GM23338 (cell line): ENCODE measurements around the gene C11orf71.

Source experiments
- CREB1 ChIP-seq: fragments of 250-450 bp; sonication (Bioruptor Pico); IDR thresholded peaks from 2 replicates; pipeline ENCODE4 v1.5.0; 2020; ENCODE audit warnings: low read depth, mild to moderate bottlenecking, moderate library complexity
- CTCF ChIP-seq, 2 experiments: fragments of 200-600 bp in 1 of 2; sonication (generic) in 1 of 2; conservative IDR thresholded peaks; 2 replicates each; pipeline versions ENCODE4 v1.5.1 to v1.6.1; 2016 to 2017; ENCODE audit warnings: antibody characterized with exemption in 2 of 2, low read depth in 2 of 2, mild to moderate bottlenecking in 2 of 2, moderate library complexity in 1 of 2
- ETS1 ChIP-seq: IDR thresholded peaks from 2 replicates; pipeline ENCODE4 v1.6.1; 2016; ENCODE audit warnings: antibody characterized with exemption
- EZH2 ChIP-seq: fragments of 200-600 bp; sonication (generic); IDR thresholded peaks from one replicate; pipeline ENCODE4 v1.8.0; 2017; ENCODE audit warnings: antibody characterized with exemption, mild to moderate bottlenecking, low read depth; ENCODE audit not compliant: unreplicated experiment
- EZH2phosphoT487 ChIP-seq: fragments of 200-600 bp; sonication (generic); IDR thresholded peaks from one replicate; pipeline ENCODE4 v1.8.1; 2018; ENCODE audit warnings: antibody characterized with exemption; ENCODE audit not compliant: unreplicated experiment
- JUNB ChIP-seq: IDR thresholded peaks from one replicate; pipeline ENCODE4 v1.6.1; 2016; ENCODE audit warnings: antibody characterized with exemption; ENCODE audit not compliant: unreplicated experiment
- NANOG ChIP-seq: IDR thresholded peaks from 2 replicates; pipeline ENCODE4 v1.6.1; 2016; ENCODE audit warnings: antibody characterized with exemption, borderline replicate concordance
- POLR2AphosphoS5 ChIP-seq: IDR thresholded peaks from 2 replicates; pipeline ENCODE4 v1.6.1; 2016; ENCODE audit warnings: antibody characterized with exemption, low read depth
- REST ChIP-seq: IDR thresholded peaks from one replicate; pipeline ENCODE4 v1.6.1; 2018; ENCODE audit warnings: antibody characterized with exemption; ENCODE audit not compliant: unreplicated experiment
- STAT1 ChIP-seq: IDR thresholded peaks from one replicate; pipeline ENCODE4 v1.6.1; 2016; ENCODE audit warnings: antibody characterized with exemption; ENCODE audit not compliant: unreplicated experiment
- ZNF114 ChIP-seq: fragments of 250-450 bp; sonication (Bioruptor Pico); IDR thresholded peaks from 2 replicates; pipeline ENCODE4 v1.5.0; 2020; ENCODE audit warnings: mild to moderate bottlenecking, moderate library complexity
- ZNF331 ChIP-seq: fragments of 250-450 bp; sonication (Bioruptor Pico); IDR thresholded peaks from 2 replicates; pipeline ENCODE4 v1.5.0; 2020; ENCODE audit warnings: low read depth, mild to moderate bottlenecking, moderate library complexity
- ZNF462 ChIP-seq: fragments of 250-450 bp; sonication (Bioruptor Pico); IDR thresholded peaks from 2 replicates; pipeline ENCODE4 v1.5.0; 2020; ENCODE audit warnings: mild to moderate bottlenecking, moderate library complexity

- TF ChIP-seq CTCF (conservative IDR thresholded peaks at IDR 0.05; ENCODE audit: low read depth in 2 of 2), result no peak
- TF ChIP-seq ZNF462 (CRISPR knock-in tag), result 0 out of 2 replicates have a peak, but pooled peaks have one; percentile 31
- TF ChIP-seq REST, result no peak
- TF ChIP-seq EZH2, result no peak
- TF ChIP-seq JUNB, result no peak
- TF ChIP-seq ZNF331 (CRISPR knock-in tag), result no peak
- TF ChIP-seq POLR2AphosphoS5, result no peak
- no peak for TF ChIP-seq ETS1
- no peak for TF ChIP-seq CREB1 (CRISPR knock-in tag)
- no peak for TF ChIP-seq ZNF114 (CRISPR knock-in tag)
- no peak for TF ChIP-seq STAT1
- no peak for TF ChIP-seq EZH2phosphoT487
- no peak for TF ChIP-seq NANOG
These were observed 22.6 kb downstream of the C11orf71 start for GRCh38 chr11:114377612-114378267.
